IPS-18c (cell line): ENCODE results near the gene DAP.

Experiments
- H3K4me3 ChIP-seq: 2 replicates; pipeline ENCODE4 v1.7.0; 2013; ENCODE audit warnings: low read depth, mild to moderate bottlenecking, low read length, moderate library complexity; ENCODE audit not compliant: insufficient read depth
- H3K9me3 ChIP-seq: one replicate; pipeline ENCODE4 v1.6.1; 2013; ENCODE audit warnings: mild to moderate bottlenecking, low read length, moderate library complexity; ENCODE audit not compliant: control insufficient read depth, insufficient read depth

The DAP gene

DNA sequence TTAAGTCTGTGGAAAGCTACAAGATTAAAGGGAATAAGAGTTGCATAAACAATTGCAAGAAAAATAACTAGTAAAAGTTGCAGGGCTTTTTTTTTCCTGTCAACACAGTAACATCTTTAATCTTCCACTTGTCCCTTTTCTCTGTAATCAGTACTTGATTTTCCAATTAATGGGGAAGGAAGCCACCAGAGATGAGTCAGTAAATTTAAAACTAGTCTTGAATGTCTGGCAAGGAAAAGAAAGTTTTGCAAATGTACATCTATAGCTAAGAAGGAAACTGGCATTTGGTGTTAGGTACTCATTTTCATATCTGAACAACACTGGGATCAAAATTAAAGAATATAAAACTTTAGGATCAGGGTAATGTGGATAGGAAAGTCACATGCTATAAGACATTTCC, 17.1 kb downstream of the DAP start:
- Histone ChIP-seq H3K9me3 (peaks cover 7% of the 10 kb centered on the region), H3K4me3 (no peak overlapping the region)

DNA sequence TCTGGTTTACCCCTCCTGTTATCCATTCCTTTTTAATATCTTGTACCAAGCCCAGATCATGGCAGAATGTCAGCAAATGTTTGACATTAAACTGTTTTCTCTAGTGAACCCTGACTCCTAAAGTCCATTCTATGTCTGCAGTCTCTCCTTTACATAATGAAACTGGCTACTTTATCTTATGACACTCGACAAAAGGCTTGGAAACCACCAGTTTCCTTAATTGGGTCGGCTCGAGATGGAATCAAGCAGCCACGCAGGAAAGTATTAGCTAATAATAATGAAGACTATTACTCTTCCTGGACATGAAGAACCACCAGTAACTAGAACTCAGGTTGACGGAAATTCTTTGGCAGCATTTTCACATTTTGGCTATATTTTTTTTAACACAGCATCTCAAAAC, 17.5 kb downstream of the DAP start:
- peaks cover 7% of the 10 kb centered on the region for H3K9me3 ChIP-seq

DNA sequence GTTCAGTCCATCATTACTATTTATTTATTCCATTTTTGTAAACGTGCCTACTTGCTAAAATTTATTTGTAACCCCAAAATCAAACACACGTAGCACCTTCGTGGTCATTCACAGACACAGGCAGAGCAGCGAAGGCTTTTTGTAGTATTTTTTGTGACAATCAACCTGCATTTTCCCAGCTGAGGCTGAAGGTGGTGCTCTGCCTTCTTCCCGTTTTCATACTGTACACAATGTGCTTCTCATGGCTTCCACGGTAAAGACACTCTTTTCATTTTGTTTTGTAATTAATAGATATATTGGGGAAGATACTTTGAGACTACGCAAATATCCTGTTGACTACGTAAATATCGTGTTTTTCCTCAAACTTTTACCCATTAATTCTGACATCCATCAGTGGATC, 19.4 kb downstream of the DAP start:
- no peak overlapping the region for H3K4me3 ChIP-seq

More for the DNA sequence above, 17.5 kb downstream of the DAP start:
- no peak overlapping the region for H3K4me3 ChIP-seq

DNA sequence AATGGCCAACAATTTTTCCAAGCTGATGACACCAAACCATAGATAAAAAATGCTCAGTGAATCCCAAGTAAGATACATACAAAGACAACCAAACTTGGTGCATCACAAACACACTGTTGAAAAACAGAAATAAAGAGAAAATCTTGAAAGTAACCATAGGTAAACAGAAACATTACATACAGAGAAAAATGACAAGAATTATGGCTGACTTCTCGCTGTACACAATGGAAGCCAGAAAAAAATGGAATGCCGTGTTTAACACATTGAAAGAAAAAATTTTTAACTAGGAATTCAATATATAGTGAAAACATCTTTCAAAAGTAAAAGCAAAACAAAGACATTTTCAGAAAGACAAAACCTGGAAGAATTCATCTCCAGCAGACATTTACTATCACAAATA, 20.6 kb downstream of the DAP start:
- H3K9me3 ChIP-seq: peaks cover 5% of the 10 kb centered on the region

More for the DNA sequence above, 19.4 kb downstream of the DAP start:
- H3K9me3 ChIP-seq: peaks cover 5% of the 10 kb centered on the region

DNA sequence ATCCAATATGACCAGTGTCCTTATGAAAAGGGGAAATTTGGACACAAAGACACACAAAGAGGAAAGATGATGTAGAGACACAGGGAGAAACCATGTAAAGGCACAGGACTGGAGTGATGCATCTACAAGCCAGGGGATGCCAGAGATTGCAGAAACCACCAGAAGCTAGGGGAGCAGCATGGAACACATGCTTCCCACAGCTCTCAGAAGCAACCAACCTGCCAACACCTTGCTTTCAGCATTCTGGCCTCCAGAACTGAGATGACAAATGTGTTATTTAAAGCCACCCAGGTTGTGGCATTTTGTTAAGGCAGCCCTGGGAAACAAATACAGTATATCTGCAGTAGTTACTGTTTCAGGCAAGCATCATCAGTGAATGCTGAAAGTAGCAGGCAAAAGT, 23.2 kb downstream of the DAP start:
- no peak overlapping the region for H3K4me3 ChIP-seq
- H3K9me3 ChIP-seq: peaks cover 3% of the 10 kb centered on the region

More for the DNA sequence above, 20.6 kb downstream of the DAP start:
- H3K4me3 ChIP-seq: no peak overlapping the region

DNA sequence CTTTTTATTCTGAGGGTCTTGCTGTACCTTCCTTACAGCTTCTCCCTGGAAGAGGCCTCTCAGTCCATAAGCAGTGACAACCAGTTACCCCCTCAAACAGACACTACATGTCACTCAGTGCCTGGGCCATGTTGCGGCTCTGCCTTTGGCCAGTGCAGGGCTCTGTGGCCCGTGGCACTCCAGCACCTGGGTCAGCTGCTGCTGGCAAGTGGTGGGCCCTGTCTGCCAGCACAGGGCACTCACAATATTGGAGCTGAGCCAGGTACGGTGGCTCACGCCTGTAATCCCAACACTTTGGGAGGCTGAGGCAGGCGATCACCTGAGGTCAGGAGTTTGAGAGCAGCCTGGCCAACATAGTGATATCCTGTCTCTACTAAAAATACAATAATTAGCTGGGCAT, 24.2 kb downstream of the DAP start:
- H3K9me3 ChIP-seq: peaks cover 3% of the 10 kb centered on the region
- H3K4me3 ChIP-seq: no peak overlapping the region

DNA sequence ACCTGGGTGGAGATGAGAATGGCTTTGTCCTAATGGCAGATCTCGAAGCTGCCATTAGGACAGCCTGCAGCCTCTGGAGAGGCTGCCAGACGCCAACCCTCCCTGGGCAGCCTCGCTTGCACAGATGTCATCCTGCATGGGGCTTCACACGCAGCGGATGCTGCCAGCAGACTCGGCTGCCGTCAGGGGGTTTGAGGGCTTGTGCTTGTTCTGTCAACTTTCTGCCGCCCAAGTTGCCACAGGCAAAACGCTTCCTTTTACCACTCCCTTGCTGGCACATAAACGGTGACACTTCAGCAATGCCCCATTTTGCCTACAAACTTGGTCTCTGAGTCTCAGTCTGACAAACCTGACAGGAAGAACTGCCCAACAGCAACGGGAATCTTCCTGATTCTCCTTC, 24.7 kb downstream of the DAP start:
- H3K9me3 ChIP-seq: peaks cover 3% of the 10 kb centered on the region
- no peak overlapping the region for H3K4me3 ChIP-seq

DNA sequence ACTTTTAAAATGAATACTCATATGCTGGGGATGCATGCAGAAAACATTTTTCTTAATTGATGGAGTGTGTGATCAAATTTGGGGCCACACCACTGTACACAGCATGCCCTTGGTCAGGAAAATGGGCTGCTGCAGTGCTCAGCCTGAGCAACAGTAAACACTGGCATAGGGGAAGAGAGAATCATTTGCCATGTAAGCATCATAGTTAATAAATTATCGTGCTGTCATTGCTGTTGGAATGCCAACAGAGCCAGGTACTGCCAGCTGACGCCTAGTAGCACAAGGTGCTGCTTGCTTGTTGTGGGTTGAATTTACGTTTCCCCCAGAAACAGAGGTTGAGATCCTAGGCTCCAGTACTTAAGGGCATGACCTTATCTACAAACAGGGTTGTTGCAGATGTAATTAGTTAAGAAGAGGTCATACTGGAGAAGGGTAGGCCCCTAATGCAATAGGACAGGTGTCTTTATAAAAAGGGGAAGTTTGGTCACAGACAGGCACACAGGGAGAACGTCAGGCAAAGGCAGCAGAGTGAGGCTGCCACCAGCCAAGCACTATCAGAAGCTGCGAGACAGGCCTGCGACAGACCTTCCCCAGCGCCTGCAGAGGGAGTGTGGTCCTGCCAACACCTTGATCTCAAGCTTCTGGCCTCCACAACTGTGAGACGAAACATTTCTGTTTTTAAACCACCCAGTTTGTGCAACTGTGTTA, 25.3 kb downstream of the DAP start:
- Histone ChIP-seq H3K4me3 (no peak overlapping the region), H3K9me3 (peaks cover 3% of the 10 kb centered on the region)

DNA sequence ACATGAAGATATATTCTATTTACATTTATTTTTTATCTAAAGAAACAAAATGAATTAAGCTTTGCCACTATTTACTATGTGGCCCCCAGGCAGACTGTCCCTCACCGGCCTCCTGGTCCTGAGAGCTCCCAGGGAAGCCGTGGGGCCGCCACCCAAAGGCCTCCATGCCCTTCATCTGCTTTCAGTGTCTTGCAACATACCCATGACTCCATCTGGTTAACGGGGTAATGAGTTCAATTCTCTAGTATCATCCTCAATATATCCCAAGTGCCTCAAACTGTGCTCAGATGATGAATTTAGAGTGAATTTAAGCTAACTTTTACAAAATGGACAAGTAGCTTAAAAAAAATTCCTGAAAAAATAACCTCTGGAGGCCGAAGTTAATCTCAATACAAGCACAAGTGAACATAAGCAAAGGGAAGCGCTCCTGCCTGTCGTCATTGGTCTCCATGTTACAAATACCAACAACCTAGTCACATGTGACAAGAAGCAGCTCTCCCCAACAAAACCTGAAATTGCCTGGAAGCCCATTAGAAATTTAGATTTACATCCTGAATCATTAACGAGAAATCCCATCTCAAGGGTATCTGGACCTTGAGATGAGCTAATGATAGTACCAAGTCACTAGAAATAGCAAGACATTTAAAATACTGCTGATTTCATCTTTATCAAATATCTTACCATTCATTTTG, 26.1 kb downstream of the DAP start:
- Histone ChIP-seq H3K9me3 (peaks cover 1% of the 10 kb centered on the region), H3K4me3 (no peak overlapping the region)

DNA sequence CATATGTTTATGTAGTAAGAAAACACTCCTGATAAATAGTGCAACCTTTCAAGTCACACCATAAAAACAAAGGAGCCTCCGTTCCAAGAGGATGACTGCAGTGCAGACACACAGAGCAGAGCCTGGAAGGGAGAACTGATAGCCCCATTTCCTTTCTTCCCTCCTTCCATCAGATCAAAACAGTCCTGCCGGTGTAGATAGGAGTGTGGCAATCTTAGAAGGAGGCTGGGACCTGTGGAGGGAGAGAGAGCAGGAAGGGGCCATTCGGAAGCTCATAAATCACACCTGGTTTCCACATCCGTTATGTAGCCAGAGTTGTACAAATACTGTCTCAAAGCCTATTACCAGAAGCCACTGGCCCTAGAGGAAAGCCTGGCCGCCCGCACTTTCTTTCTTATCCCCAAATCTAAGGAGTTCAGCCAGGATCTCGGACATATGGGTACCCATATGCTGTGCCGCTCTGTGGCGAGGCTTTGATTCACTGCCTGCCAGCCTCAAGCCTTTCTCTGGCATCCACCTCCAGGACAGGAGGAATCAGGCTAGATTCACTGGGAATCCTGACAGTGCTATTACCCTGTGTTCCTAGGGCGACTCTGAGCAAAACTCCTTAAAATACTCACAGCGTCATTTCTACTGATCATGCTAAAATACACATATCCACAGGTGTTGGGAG, 26.9 kb downstream of the DAP start:
- Histone ChIP-seq H3K9me3 (no peaks in the 10 kb centered on the region), H3K4me3 (no peak overlapping the region)

DNA sequence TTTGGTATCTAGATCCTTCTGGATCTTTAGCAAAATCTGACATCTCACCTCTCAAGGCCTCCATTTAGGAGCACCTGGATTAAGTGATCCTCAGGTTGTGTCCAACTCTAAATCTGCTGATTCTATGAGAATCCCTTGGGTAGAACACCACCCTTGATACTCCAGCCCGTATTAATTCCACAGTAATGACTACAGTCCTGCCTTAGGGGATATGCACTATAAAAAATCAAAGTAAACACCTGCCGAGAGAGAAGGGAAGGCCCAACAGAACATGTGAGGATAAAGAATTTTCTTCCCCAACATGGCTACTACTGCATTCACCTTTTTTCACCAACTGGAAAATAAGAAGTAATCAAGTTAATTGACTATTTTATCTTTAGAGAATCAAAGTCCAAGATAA, 27.6 kb downstream of the DAP start:
- H3K9me3 ChIP-seq: no peaks in the 10 kb centered on the region
- H3K4me3 ChIP-seq: no peak overlapping the region

DNA sequence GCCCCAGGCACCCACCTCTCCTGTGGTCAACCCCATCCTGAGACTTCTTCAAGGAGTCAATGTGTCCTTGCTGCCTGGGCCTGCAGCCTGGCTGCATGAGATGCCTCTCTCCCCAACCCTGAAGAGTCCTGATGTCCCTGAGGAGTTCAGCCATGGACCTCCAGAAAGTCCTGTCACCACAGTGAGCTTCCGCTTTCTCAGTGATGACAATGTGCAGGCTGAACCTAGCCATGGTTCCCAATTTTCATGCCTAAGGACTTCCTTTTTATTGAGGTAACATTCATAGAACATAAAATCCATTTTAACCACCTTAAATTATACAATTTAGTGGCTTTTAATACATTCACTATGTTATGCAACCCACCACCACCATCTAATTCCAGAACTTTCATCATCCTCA, 29.1 kb downstream of the DAP start:
- H3K4me3 ChIP-seq: no peak overlapping the region
- H3K9me3 ChIP-seq: no peaks in the 10 kb centered on the region

DNA sequence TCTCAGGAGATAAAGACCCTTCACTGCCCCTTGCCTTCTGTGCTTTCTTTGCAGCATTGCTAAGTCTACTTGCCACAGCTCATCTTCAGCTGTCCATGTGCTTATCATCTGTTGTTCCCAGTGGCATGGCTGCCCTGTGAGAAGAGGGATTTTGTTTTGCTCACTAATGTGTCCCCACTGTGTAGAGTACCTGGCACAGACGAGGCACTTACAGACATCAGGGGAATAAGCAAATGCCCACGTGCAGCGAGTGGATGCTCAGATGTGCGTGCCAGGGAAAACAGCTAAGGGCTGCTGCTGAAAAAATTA, 31.0 kb downstream of the DAP start:
- Histone ChIP-seq H3K4me3 (no peak overlapping the region), H3K9me3 (no peaks in the 10 kb centered on the region)

DNA sequence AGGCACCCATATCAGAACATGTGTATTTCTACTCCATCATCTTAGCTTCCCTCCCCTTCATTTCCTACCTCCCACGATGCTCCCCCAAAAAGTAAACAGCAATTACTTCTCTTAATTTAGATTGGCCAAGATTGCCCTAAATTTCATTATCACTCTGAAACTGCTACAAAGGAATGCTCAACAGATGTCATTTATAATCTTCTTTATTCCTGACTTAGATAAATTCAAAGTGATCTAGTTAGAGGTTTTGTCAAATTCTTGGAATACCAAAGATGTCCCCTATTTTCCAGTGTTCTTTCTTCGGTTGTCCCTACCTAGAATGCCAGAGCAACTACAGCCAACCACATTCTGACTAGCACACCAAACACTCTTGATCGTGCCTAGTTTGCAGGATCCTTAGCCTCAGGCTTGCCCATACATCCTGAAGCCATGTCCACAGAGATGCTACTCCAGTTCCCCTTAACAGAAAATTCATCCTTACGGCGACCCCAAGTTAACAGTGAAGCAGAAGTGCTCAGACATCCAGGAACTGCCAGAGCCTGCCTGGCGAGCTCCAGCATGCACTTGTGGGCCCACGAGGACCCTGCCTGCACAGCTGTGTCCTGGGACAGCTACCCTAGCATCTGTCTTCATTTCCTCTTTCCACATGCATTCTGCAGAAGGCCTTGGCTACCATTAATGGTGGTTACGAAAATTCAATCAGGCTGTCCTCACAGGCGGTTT, 31.6 kb downstream of the DAP start:
- Histone ChIP-seq H3K9me3 (no peaks in the 10 kb centered on the region), H3K4me3 (no peak overlapping the region)

DNA sequence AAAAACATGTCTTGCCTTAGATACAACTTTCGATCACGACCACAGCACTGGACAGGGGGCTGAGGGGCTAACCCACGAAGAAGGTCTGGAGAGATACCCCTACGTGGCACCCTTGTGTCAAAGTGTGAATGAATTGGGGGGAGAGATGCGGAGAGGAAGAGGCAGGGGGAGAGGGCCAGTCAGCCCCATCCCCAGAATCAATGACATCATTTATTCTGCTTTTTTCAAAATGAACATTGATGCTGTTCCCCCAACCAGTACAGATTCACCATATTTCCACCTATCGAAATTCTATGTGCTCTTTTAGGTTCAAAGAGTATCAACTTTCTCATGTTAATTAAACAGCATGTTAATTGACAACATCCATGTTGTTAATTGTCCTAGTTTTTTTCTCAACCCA, 32.4 kb downstream of the DAP start:
- H3K4me3 ChIP-seq: no peak overlapping the region
- no peaks in the 10 kb centered on the region for H3K9me3 ChIP-seq

DNA sequence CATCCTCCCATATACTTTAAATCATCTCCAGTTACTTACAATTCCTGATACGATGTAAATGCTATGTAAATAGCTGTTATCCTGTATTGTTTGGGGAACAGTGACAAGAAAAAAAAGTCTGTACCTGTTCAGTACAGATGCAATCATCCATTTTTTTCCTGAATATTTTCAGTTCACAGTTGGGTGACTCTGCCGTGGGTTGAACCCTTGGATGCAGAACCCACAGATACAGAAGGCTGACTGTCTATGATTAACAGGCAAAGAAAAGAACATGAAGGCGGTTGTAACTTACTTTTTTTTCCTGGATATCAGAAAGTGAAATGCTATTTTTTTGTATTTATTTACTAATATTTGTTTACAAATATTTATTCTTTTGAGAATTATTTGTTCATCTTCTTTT, 33.2 kb downstream of the DAP start:
- Histone ChIP-seq H3K9me3 (no peaks in the 10 kb centered on the region), H3K4me3 (no peak overlapping the region)

DNA sequence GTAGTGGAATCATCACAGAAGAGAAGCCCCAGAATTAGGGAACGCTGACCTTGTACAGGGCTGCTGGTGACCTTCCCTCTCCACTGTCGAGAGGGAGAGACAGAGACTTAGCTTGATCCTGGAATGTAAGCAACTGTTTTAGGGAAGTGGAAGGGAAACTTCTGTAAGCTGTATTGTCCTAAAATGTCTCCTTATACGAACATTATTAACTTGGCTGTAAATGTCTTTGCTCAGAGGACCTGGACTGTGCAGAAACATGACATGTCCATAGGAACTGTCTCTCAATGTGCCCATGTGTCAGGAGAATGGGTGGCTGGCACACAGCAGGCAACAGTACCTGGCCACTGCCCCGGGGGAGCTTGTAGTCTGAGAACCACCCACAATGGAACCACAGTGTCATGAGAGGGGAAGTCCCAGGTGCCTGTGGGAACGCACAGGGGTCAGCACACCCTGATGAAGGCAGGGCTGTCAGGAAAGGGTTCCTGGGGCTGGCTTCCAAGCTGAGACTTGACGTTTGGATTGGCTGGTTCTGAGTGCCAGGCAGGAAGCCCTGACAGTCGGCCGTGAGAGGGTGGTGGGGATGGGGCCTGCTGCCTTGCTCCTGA, 34.0 kb downstream of the DAP start:
- H3K4me3 ChIP-seq: no peak overlapping the region
- no peaks in the 10 kb centered on the region for H3K9me3 ChIP-seq
